ENCODE data around the gene TRMT1.
"Not testable (repeated sequence)": the region's sequence is repeated elsewhere in the genome, so short reads cannot be mapped to it uniquely, and the experiment has no call there.

TRMT1 gene

GRCh38 chr19:13116282-13117175, at the start of gene TRMT1:
Gene TRMT1, minus strand, starts transcription at chr19:13116740. Its CDS starts 341 bp downstream, at chr19:13116399.
- peaks cover 19% of the 10 kb centered on the region for H3K36me3 Mint-ChIP-seq (ENCODE audit: low read depth)
- H3K9me3 Mint-ChIP-seq, result no peaks in the 10 kb centered on the region
- DNase-seq (ENCODE audit: low spot score), result peak; percentile 92
- H3K27me3 Mint-ChIP-seq (ENCODE audit: low read depth), result no peaks in the 10 kb centered on the region
- peak within 1 kb of the TSS; percentile 96 for H3K4me3 Mint-ChIP-seq
- H3K27ac Mint-ChIP-seq, result peak within 1 kb of the TSS; percentile 97
- peaks cover 23% of the 10 kb centered on the region for H3K4me1 Mint-ChIP-seq (ENCODE audit: low read depth)

GRCh38 chr19:13166151-13166550, 49.6 kb upstream of the TRMT1 start:
- not testable (repeated sequence) for H3K9me3 Mint-ChIP-seq; H3K27me3 Mint-ChIP-seq (ENCODE audit: low read depth); DNase-seq (ENCODE audit: low spot score)
- Mint-ChIP-seq H3K4me3 (peak overlapping the region; percentile 36), H3K4me1 (ENCODE audit: low read depth) (peaks cover 60% of the 10 kb centered on the region), H3K36me3 (ENCODE audit: low read depth) (peaks cover 11% of the 10 kb centered on the region), H3K27ac (peak overlapping the region; percentile 75)

GRCh38 chr19:13165162-13165997, 48.8 kb upstream of the TRMT1 start:
- no peaks in the 10 kb centered on the region for H3K9me3 Mint-ChIP-seq
- no peaks in the 10 kb centered on the region for H3K27me3 Mint-ChIP-seq (ENCODE audit: low read depth)
- H3K27ac Mint-ChIP-seq, result peak overlapping the region; percentile 98
- H3K4me1 Mint-ChIP-seq (ENCODE audit: low read depth), result peaks cover 59% of the 10 kb centered on the region
- peak overlapping the region; percentile 90 for H3K4me3 Mint-ChIP-seq
- peaks cover 8% of the 10 kb centered on the region for H3K36me3 Mint-ChIP-seq (ENCODE audit: low read depth)
- no peak for DNase-seq (ENCODE audit: low spot score)

- no peaks in the 10 kb centered on the region for H3K9me3 Mint-ChIP-seq
- peak overlapping the region; percentile 90 for H3K4me3 Mint-ChIP-seq
- peaks cover 55% of the 10 kb centered on the region for H3K4me1 Mint-ChIP-seq (ENCODE audit: low read depth)
- no peaks in the 10 kb centered on the region for H3K27me3 Mint-ChIP-seq (ENCODE audit: low read depth)
- DNase-seq (ENCODE audit: low spot score), result peak; percentile 45
- H3K36me3 Mint-ChIP-seq (ENCODE audit: low read depth), result peaks cover 10% of the 10 kb centered on the region
- H3K27ac Mint-ChIP-seq, result peak overlapping the region; percentile 98
Observed at GRCh38 chr19:13164343-13165161, 48.0 kb upstream of the TRMT1 start.

DNA sequence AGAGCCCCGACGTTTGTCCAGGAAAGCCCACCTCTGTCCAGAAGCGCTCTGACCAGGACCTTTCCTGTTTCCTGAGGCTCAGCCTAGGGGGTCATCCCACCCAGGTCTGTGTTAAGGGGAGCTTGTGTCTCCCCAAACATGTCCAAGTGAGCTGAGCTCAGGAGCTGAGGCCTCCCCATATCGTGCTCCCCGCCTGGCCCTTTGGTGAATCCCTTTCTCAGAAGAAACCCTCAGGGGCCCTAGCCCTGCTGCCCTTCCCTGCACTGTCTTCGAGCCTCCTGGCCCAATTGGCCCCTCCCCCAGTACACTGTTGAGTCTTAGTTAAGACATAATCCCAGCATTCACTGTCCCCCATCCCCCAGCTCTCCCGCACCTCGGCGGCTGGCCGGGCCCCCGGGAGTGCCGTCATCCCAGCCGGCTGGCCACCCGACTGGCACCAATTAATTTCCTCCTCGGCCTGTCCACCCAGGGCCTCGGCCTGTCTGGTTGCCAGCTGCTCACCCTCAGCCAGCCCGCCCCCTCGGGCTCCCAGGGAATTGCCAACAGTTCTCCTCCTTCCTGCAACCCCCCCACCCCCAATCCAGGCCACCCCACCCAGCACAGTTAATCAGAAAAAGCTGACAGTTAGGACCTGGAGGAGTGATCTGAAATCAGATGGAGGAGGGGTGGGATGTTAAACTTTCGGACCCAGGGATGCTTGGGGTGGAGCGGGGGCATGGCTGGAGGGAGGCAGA, 47.2 kb upstream of the TRMT1 start:
- H3K27me3 Mint-ChIP-seq (ENCODE audit: low read depth), result no peaks in the 10 kb centered on the region
- H3K27ac Mint-ChIP-seq, result peak overlapping the region; percentile 98
- DNase-seq (ENCODE audit: low spot score), result peak; percentile 58
- H3K4me1 Mint-ChIP-seq (ENCODE audit: low read depth), result peaks cover 51% of the 10 kb centered on the region
- H3K36me3 Mint-ChIP-seq (ENCODE audit: low read depth), result peaks cover 10% of the 10 kb centered on the region
- H3K4me3 Mint-ChIP-seq, result peak overlapping the region; percentile 90
- no peaks in the 10 kb centered on the region for H3K9me3 Mint-ChIP-seq

- peaks cover 58% of the 10 kb centered on the region for H3K4me1 Mint-ChIP-seq (ENCODE audit: low read depth)
- no peaks in the 10 kb centered on the region for H3K9me3 Mint-ChIP-seq
- H3K27ac Mint-ChIP-seq, result peak overlapping the region; percentile 98
- peak; percentile 93 for DNase-seq (ENCODE audit: low spot score)
- no peaks in the 10 kb centered on the region for H3K27me3 Mint-ChIP-seq (ENCODE audit: low read depth)
- peak overlapping the region; percentile 90 for H3K4me3 Mint-ChIP-seq
- H3K36me3 Mint-ChIP-seq (ENCODE audit: low read depth), result peaks cover 12% of the 10 kb centered on the region
Observed at GRCh38 chr19:13162724-13163608, 46.4 kb upstream of the TRMT1 start.

- H3K4me1 Mint-ChIP-seq (ENCODE audit: low read depth), result peaks cover 58% of the 10 kb centered on the region
- no peaks in the 10 kb centered on the region for H3K9me3 Mint-ChIP-seq
- DNase-seq (ENCODE audit: low spot score), result no peak
- H3K36me3 Mint-ChIP-seq (ENCODE audit: low read depth), result peaks cover 7% of the 10 kb centered on the region
- peak overlapping the region; percentile 38 for H3K4me3 Mint-ChIP-seq
- H3K27me3 Mint-ChIP-seq (ENCODE audit: low read depth), result no peaks in the 10 kb centered on the region
- H3K27ac Mint-ChIP-seq, result peak overlapping the region; percentile 63
Observed at GRCh38 chr19:13160557-13160956, 44.0 kb upstream of the TRMT1 start.

GRCh38 chr19:13159713-13160112, 43.2 kb upstream of the TRMT1 start:
- H3K36me3 Mint-ChIP-seq (ENCODE audit: low read depth), result peaks cover 14% of the 10 kb centered on the region
- peak overlapping the region; percentile 28 for H3K4me3 Mint-ChIP-seq
- DNase-seq (ENCODE audit: low spot score), result no peak
- no peaks in the 10 kb centered on the region for H3K27me3 Mint-ChIP-seq (ENCODE audit: low read depth)
- peaks cover 51% of the 10 kb centered on the region for H3K4me1 Mint-ChIP-seq (ENCODE audit: low read depth)
- no peaks in the 10 kb centered on the region for H3K9me3 Mint-ChIP-seq
- peak overlapping the region; percentile 46 for H3K27ac Mint-ChIP-seq

DNA sequence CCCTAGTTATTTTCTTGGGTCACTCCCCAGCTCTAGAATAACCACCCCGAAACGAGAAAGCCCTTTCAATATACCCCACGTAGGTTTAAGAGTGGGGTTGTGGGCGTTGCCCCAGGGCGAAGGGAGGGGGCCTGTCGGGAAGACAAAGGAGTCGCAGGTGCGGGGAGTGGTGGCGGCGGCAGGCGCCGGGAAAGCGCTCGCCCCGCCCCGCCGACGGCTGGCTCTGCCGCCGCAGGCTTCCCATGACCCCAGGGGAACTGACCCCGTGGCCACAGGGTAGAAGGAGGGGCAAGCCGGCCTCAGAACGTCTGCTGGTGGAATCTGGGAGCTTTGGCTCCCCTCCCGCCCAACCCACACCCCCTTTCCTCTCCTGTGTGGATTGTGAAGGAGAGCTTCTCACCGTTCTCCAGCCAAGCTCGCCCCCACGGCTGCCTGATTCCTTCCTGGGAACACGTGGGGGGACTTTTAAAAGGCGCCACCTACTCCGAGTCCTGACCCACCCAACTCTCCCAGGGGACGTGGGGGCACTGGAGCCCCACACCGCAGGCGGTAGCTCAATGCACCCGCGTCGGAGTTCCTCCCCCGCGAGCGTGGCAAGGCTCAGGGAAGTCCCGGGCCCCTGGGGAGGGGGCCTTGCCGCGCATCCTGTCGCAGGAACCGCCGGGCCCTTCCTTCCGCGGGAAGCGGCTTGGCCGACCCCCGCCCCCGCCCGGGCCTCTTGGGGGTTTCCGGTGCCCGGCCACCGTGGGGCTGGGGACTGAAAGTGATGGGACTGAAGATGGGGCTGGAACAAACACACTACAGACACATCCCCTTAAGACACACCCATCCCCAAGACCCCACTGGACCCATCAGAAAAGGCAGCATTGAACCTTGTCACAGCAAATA, 39.2 kb upstream of the TRMT1 start:
- Mint-ChIP-seq H3K4me3 (peak overlapping the region; percentile 92), H3K36me3 (ENCODE audit: low read depth) (peaks cover 32% of the 10 kb centered on the region), H3K4me1 (ENCODE audit: low read depth) (peaks cover 38% of the 10 kb centered on the region), H3K27ac (peak overlapping the region; percentile 99), H3K9me3 (no peaks in the 10 kb centered on the region), H3K27me3 (ENCODE audit: low read depth) (peaks cover 6% of the 10 kb centered on the region)
- peak; percentile 85 for DNase-seq (ENCODE audit: low spot score)

- peaks cover 32% of the 10 kb centered on the region for H3K36me3 Mint-ChIP-seq (ENCODE audit: low read depth)
- H3K9me3 Mint-ChIP-seq, result no peaks in the 10 kb centered on the region
- H3K4me1 Mint-ChIP-seq (ENCODE audit: low read depth), result peaks cover 37% of the 10 kb centered on the region
- H3K27me3 Mint-ChIP-seq (ENCODE audit: low read depth), result peaks cover 6% of the 10 kb centered on the region
- peak overlapping the region; percentile 92 for H3K4me3 Mint-ChIP-seq
- DNase-seq (ENCODE audit: low spot score), result peak; percentile 83
- H3K27ac Mint-ChIP-seq, result peak overlapping the region; percentile 99
Observed at GRCh38 chr19:13154911-13155471, 38.5 kb upstream of the TRMT1 start.

DNA sequence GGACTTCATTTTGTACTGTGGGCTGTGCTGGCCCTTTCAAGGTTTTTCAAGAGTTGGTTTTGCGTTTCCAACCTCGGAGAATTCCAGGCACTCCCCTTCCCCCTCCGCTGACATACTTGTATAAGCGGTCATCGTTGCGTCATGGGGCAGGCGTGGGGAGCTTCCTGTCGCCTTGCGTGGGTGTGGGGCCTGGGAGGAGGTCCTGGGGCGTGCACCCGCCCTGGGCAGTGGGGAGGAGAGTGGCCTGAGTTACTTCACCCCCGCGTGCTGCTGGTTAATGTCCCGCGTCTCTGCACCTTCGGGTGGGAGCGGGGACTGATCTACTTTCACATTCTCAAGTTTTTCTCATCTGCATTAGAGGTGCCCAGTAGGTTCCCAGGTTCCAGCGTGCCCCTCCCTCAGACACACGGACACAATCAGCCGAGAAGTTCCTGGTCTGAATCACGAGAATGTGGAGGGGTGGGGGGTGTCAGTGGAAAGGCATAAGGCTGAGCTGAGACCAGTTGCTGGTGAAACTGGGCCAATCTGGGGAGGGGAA, 37.8 kb upstream of the TRMT1 start:
- peak; percentile 78 for DNase-seq (ENCODE audit: low spot score)
- Mint-ChIP-seq H3K36me3 (ENCODE audit: low read depth) (peaks cover 32% of the 10 kb centered on the region), H3K9me3 (no peaks in the 10 kb centered on the region), H3K27ac (peak overlapping the region; percentile 99), H3K4me3 (peak overlapping the region; percentile 92), H3K4me1 (ENCODE audit: low read depth) (peaks cover 37% of the 10 kb centered on the region), H3K27me3 (ENCODE audit: low read depth) (peaks cover 6% of the 10 kb centered on the region)

All from T-helper 2 cell treated with Interferon-gamma antibody and Interleukin-4, amounts not matched to agents 5 μg/mL and 100 μg/mL, for 36 hours (primary cell).